ENCODE results near the gene CLEC4G. TPM values are rescaled to one million over a fixed set of nuclear protein-coding genes. Genes with fewer than 3 reads are reported as not detected.

CLEC4G gene
- total RNA-seq, 1 donor from 2014 or later: under 0.01 TPM

Other genes with a start within 250 kb of the CLEC4G start
- gene PEX11G, start 243.1 kb downstream of the CLEC4G start, total RNA-seq: 0.25 TPM
- gene ZNF358, start 216.0 kb downstream of the CLEC4G start, total RNA-seq: 17.2 TPM
- 5.2 TPM for gene MCOLN1, start 209.5 kb downstream of the CLEC4G start, total RNA-seq
- 36.4 TPM for gene PNPLA6, start 196.4 kb downstream of the CLEC4G start, total RNA-seq
- gene CAMSAP3, start 136.2 kb downstream of the CLEC4G start, total RNA-seq: 19.9 TPM
- gene XAB2, start 102.6 kb downstream of the CLEC4G start, total RNA-seq: 26.3 TPM
- gene PET100, start 102.3 kb downstream of the CLEC4G start, total RNA-seq: 16.0 TPM
- gene PCP2, start 98.4 kb downstream of the CLEC4G start, total RNA-seq: not detected
- gene STXBP2, start 95.0 kb downstream of the CLEC4G start, total RNA-seq: 4.2 TPM
- 0.98 TPM for gene RETN, start 63.1 kb downstream of the CLEC4G start, total RNA-seq
- gene MCEMP1, start 55.0 kb downstream of the CLEC4G start, total RNA-seq: not detected
- gene TRAPPC5, start 51.3 kb downstream of the CLEC4G start, total RNA-seq: 12.3 TPM
- gene FCER2, start 30.0 kb downstream of the CLEC4G start, total RNA-seq: under 0.01 TPM
- gene CD209, start 15.4 kb upstream of the CLEC4G start, total RNA-seq: 0.25 TPM
- gene CLEC4M, start 31.1 kb upstream of the CLEC4G start, total RNA-seq: not detected
- 49.4 TPM for gene EVI5L, start 98.1 kb upstream of the CLEC4G start, total RNA-seq
- 7.4 TPM for gene PRR36, start 142.3 kb upstream of the CLEC4G start, total RNA-seq
- under 0.01 TPM for gene LRRC8E, start 156.4 kb upstream of the CLEC4G start, total RNA-seq
- gene MAP2K7, start 171.8 kb upstream of the CLEC4G start, total RNA-seq: 7.1 TPM
- 0.74 TPM for gene TGFBR3L, start 182.7 kb upstream of the CLEC4G start, total RNA-seq
- gene SNAPC2, start 188.2 kb upstream of the CLEC4G start, total RNA-seq: 5.9 TPM
- 36.6 TPM for gene CTXN1, start 194.0 kb upstream of the CLEC4G start, total RNA-seq
- gene TIMM44, start 211.6 kb upstream of the CLEC4G start, total RNA-seq: 27.0 TPM